HL-60 (cell line): ENCODE data around the gene HOXD4.

ENCODE experiments used
- DNase-seq, 2 experiments: peaks; one replicate each; pipeline ENCODE4 v3.0.0-alpha.2; 2010 to 2020; ENCODE audit warnings: low read depth in 1 of 2, low spot score in 1 of 2
- H3K27ac ChIP-seq: fragments of 250-450 bp; sonication (Bioruptor Pico); replicated peaks from 2 replicates; pipeline ENCODE4 v1.5.1; 2020; ENCODE audit warnings: mild to moderate bottlenecking, moderate library complexity
- H3K27me3 ChIP-seq: fragments of 250-450 bp; sonication (Bioruptor Pico); 2 replicates; pipeline ENCODE4 v1.5.1; 2021; ENCODE audit warnings: mild to moderate bottlenecking, moderate library complexity; ENCODE audit not compliant: insufficient read depth, poor library complexity, severe bottlenecking
- H3K4me3 ChIP-seq: replicated peaks from 2 replicates; pipeline ENCODE4 v1.5.1; 2011; ENCODE audit warnings: mild to moderate bottlenecking, control low read depth, low read length; ENCODE audit not compliant: insufficient read depth
- GABPA ChIP-seq: IDR thresholded peaks from 2 replicates; pipeline ENCODE4 v1.6.1; 2012; ENCODE audit warnings: low read depth
- POLR2AphosphoS5 ChIP-seq: IDR thresholded peaks from 2 replicates; pipeline ENCODE4 v1.6.1; 2012; ENCODE audit warnings: low read depth
- SPI1 ChIP-seq: IDR thresholded peaks from 2 replicates; pipeline ENCODE4 v1.6.1; 2012; ENCODE audit warnings: low read depth, mild to moderate bottlenecking, borderline replicate concordance
- TF ChIP-seq, protein P1 (sequence below): IDR thresholded peaks from 2 replicates; pipeline ENCODE4 v1.6.1; 2012; ENCODE audit warnings: low read depth; ENCODE audit not compliant: insufficient replicate concordance
- TF ChIP-seq, protein P2 (sequence below): IDR thresholded peaks from one replicate; pipeline ENCODE4 v1.5.1; 2011; ENCODE audit warnings: low read length, control low read depth, inconsistent platforms; ENCODE audit not compliant: insufficient read depth

The HOXD4 gene

DNA sequence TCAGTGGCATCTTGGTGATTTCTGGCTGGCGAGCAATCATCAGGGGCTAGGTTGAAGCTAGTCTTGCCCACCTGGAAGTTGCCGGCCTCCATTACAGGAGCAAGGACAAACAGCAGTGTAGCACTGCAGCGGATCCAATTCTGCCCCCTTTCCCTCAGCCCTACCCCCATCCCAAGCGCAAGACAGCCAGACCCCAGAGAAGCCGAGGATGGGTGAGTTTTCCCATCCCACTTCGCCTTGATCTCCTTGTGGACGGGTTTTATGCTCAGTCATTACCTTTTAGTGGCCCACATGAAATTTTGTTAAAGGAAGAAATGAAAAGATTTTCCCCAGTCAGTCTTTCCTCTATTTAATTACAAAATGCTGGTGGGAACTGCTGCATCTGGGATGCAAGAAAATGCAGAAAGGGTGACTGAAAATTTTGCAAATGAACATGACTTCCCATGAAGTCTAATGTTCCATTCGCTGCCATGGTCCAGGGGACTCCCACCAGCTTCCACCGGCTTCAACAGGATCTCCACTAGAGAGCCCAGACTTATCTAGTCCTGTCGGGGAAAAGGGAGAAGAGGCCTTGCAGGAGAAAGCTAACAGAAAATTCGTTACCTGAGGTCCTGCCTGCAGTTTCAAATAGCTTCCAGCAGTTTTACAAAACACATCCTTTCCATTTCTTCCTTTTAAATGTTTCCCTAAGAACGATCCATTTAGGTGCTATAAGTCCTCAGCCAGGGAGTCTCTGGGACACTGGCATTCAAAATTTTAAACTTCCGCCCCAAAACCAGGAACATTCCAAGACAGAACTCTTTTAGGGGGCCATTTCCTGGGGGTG lies 30.8 kb upstream of the HOXD4 start:
- no peak overlapping the region for H3K27ac ChIP-seq
- TF ChIP-seq SPI1 (no peak), POLR2AphosphoS5 (no peak), GABPA (no peak)
- TF ChIP-seq, protein P1, sequence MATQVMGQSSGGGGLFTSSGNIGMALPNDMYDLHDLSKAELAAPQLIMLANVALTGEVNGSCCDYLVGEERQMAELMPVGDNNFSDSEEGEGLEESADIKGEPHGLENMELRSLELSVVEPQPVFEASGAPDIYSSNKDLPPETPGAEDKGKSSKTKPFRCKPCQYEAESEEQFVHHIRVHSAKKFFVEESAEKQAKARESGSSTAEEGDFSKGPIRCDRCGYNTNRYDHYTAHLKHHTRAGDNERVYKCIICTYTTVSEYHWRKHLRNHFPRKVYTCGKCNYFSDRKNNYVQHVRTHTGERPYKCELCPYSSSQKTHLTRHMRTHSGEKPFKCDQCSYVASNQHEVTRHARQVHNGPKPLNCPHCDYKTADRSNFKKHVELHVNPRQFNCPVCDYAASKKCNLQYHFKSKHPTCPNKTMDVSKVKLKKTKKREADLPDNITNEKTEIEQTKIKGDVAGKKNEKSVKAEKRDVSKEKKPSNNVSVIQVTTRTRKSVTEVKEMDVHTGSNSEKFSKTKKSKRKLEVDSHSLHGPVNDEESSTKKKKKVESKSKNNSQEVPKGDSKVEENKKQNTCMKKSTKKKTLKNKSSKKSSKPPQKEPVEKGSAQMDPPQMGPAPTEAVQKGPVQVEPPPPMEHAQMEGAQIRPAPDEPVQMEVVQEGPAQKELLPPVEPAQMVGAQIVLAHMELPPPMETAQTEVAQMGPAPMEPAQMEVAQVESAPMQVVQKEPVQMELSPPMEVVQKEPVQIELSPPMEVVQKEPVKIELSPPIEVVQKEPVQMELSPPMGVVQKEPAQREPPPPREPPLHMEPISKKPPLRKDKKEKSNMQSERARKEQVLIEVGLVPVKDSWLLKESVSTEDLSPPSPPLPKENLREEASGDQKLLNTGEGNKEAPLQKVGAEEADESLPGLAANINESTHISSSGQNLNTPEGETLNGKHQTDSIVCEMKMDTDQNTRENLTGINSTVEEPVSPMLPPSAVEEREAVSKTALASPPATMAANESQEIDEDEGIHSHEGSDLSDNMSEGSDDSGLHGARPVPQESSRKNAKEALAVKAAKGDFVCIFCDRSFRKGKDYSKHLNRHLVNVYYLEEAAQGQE: no peak
- TF ChIP-seq, protein P2, sequence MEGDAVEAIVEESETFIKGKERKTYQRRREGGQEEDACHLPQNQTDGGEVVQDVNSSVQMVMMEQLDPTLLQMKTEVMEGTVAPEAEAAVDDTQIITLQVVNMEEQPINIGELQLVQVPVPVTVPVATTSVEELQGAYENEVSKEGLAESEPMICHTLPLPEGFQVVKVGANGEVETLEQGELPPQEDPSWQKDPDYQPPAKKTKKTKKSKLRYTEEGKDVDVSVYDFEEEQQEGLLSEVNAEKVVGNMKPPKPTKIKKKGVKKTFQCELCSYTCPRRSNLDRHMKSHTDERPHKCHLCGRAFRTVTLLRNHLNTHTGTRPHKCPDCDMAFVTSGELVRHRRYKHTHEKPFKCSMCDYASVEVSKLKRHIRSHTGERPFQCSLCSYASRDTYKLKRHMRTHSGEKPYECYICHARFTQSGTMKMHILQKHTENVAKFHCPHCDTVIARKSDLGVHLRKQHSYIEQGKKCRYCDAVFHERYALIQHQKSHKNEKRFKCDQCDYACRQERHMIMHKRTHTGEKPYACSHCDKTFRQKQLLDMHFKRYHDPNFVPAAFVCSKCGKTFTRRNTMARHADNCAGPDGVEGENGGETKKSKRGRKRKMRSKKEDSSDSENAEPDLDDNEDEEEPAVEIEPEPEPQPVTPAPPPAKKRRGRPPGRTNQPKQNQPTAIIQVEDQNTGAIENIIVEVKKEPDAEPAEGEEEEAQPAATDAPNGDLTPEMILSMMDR: no peak
- no peak overlapping the region for H3K4me3 ChIP-seq
- H3K27me3 ChIP-seq: peaks cover 94% of the 10 kb centered on the region
- DNase-seq: no peak

DNA sequence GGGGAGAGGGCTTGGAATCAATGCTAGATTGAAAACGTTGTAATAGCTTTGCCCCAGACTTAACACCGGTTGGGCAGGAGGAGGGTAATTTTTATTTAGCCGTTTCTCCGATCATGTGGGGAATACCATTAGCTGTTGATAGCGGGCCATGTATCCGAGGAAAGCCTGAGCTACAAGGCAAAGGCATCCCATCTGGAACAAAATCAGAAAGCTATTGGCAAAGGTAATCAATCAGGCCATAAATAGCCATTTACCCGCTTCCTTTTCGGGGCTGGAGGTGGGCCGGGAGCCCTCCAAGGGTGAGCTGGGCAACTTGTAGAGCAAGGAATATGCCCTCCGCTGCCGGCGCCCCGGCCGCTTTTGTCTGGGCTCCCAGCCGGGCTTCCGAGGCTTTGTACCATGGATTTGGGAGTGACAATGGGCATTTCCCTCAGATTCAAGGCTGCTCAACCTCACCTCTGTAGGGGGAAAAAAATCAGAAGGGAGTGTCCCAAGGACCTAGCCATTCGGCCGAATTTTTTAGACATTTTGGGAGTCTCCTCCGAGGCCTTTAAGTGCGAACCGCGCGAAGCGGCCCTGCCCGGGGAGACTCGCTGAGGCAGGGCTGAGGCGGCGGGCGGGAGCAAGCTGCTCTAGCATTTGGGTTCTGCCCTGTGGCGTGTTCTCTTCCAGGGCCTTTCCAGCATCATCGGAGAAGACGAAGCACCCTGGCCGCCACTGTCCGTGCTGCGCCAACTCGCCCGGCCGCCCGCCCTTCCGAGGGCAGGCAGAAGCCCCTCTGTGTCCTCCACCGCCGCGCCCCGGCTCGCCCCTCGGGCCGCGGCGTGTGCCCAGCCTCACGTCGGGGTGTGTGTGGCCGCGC lies 29.9 kb upstream of the HOXD4 start:
- H3K27ac ChIP-seq: no peak overlapping the region
- DNase-seq: no peak
- TF ChIP-seq, protein P2: no peak
- no peak for TF ChIP-seq POLR2AphosphoS5
- TF ChIP-seq, protein P1: no peak
- peaks cover 94% of the 10 kb centered on the region for H3K27me3 ChIP-seq
- no peak overlapping the region for H3K4me3 ChIP-seq

DNA sequence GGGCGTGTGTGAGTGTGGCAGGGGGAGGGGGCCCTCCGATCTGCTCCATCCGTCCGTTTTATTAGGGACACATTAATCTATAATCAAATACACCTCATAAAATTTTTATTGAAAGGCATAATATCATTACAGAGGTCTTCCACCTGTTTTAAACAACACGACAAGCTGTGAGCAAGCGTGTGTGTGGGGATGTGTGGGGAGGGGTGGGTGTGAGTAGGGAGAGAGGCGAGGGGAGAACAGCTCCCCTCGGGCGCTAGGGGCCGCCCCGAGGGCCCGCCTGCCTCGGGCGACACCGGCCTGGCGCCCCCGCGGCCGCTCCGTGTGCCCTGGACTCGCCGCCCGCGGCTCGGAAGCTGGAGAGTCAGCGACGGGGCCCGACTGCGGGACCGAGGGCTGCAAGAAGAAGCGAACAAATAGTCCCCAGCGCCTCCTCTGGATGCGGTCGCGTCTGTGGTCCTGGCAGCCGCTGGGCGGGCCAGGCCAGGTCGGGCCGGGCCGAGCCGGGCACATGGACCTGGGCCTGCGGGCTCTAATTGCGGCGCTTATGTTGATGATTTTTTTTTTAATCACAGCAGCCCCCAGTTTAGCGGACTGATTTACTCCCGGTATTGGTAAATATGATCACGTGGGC lies 29.2 kb upstream of the HOXD4 start:
- no peak overlapping the region for H3K27ac ChIP-seq
- H3K4me3 ChIP-seq: no peak overlapping the region
- DNase-seq: no peak
- TF ChIP-seq, protein P2: no peak
- TF ChIP-seq GABPA: no peak
- H3K27me3 ChIP-seq: peaks cover 92% of the 10 kb centered on the region
